IMR-90 (cell line): ENCODE results near the gene SS18L1. TPM values are rescaled to one million over a fixed set of nuclear protein-coding genes. Genes with fewer than 3 reads are reported as not detected.

Source experiments
- ATAC-seq: fragments of 200-7000 bp; cut with Tn5 transposase; 2 replicates; pipeline ENCODE4 v1.9.1; 2020; ENCODE audit warnings: low read depth, mild to moderate bottlenecking, moderate library complexity
- BruUV-seq: library from RNA; stranded (reverse); fragments of 400-500 nt; replicated peaks from 2 replicates; lab custom pipeline; 2021; lab: Mats Ljungman, UMichigan
- CTCF ChIA-PET: fragments of 300-600 bp; formaldehyde crosslinking; extraction: SDS; loops from one replicate; lab custom pipeline; 2021; ENCODE audit warnings: antibody characterized with exemption; lab: Yijun Ruan, JAX
- POLR2A ChIA-PET: fragments of 300-600 bp; sonication (Branson Sonifier 250); formaldehyde crosslinking; loops from one replicate; lab custom pipeline; 2022; ENCODE audit warnings: antibody characterized with exemption; ENCODE audit not compliant: unreplicated experiment; lab: Charles Lee
- DNase-seq: peaks from one replicate; pipeline ENCODE4 v3.0.0; 2013
- H2AFZ ChIP-seq: replicated peaks from 2 replicates; pipeline ENCODE3; 2013; ENCODE audit warnings: low read length, mild to moderate bottlenecking; ENCODE audit not compliant: poor library complexity
- H2AK5ac ChIP-seq: 2 replicates; pipeline ENCODE4 v1.6.1; 2013; ENCODE audit warnings: low read depth, low read length, inconsistent platforms
- H2AK9ac ChIP-seq: replicated peaks from 2 replicates; pipeline ENCODE3; 2013; ENCODE audit warnings: mild to moderate bottlenecking, low read depth, low read length, moderate library complexity; ENCODE audit not compliant: poor library complexity
- H2BK120ac ChIP-seq: 2 replicates; pipeline ENCODE4 v1.6.1; 2013; ENCODE audit warnings: low read depth, low read length, inconsistent platforms
- H2BK15ac ChIP-seq: 3 replicates; pipeline ENCODE4 v1.6.1; 2013; ENCODE audit warnings: low read depth, low read length, inconsistent platforms
- H2BK20ac ChIP-seq: 2 replicates; pipeline ENCODE4 v1.6.1; 2013; ENCODE audit warnings: low read depth, mild to moderate bottlenecking, inconsistent platforms, low read length, moderate library complexity
- H2BK5ac ChIP-seq: 2 replicates; pipeline ENCODE4 v1.6.1; 2013; ENCODE audit warnings: mild to moderate bottlenecking, low read depth, low read length, inconsistent platforms; ENCODE audit not compliant: poor library complexity, severe bottlenecking
- H3K14ac ChIP-seq: replicated peaks from 2 replicates; pipeline ENCODE4 v1.6.1; 2013; ENCODE audit warnings: low read depth, low read length, inconsistent platforms
- H3K18ac ChIP-seq: 2 replicates; pipeline ENCODE4 v1.6.1; 2013; ENCODE audit warnings: low read depth, low read length, control low read depth
- H3K23ac ChIP-seq: 2 replicates; pipeline ENCODE4 v1.6.1; 2013; ENCODE audit warnings: low read depth, low read length, inconsistent platforms
- H3K27ac ChIP-seq: 2 replicates; pipeline ENCODE4 v1.5.1; 2013; ENCODE audit warnings: mild to moderate bottlenecking, control low read depth, low read length; ENCODE audit not compliant: insufficient read depth
- H3K27me3 ChIP-seq: 2 replicates; pipeline ENCODE4 v1.6.1; 2013; ENCODE audit warnings: low read length; ENCODE audit not compliant: control insufficient read depth, insufficient read depth
- H3K36me3 ChIP-seq: 2 replicates; pipeline ENCODE4 v1.6.1; 2013; ENCODE audit warnings: low read length, mixed read lengths; ENCODE audit not compliant: control insufficient read depth, insufficient read depth
- H3K4ac ChIP-seq: 2 replicates; pipeline ENCODE4 v1.6.1; 2013; ENCODE audit warnings: low read depth, low read length, inconsistent platforms
- H3K4me1 ChIP-seq: 2 replicates; pipeline ENCODE4 v1.6.1; 2013; ENCODE audit warnings: low read length, mixed read lengths; ENCODE audit not compliant: control insufficient read depth, insufficient read depth
- H3K4me2 ChIP-seq: 2 replicates; pipeline ENCODE4 v1.6.1; 2013; ENCODE audit warnings: low read depth, mild to moderate bottlenecking, control low read depth, low read length, moderate library complexity
- H3K4me3 ChIP-seq: 2 replicates; pipeline ENCODE4 v1.5.1; 2013; ENCODE audit warnings: low read depth, mild to moderate bottlenecking, control low read depth, low read length, moderate library complexity; ENCODE audit not compliant: insufficient read depth
- H3K56ac ChIP-seq: 2 replicates; pipeline ENCODE4 v1.6.1; 2013; ENCODE audit warnings: low read length, inconsistent platforms; ENCODE audit not compliant: insufficient read depth; ENCODE audit errors: extremely low read depth
- H3K79me1 ChIP-seq, 2 experiments: 2 replicates each; pipeline ENCODE4 v1.6.1; 2013; ENCODE audit warnings: low read length in 2 of 2, inconsistent platforms in 1 of 2, low read depth in 1 of 2
- H3K9ac ChIP-seq: 2 replicates; pipeline ENCODE4 v1.6.1; 2013; ENCODE audit warnings: low read depth, low read length, control low read depth
- H3K9me1 ChIP-seq: 2 replicates; pipeline ENCODE4 v1.6.1; 2013; ENCODE audit warnings: low read length, inconsistent platforms; ENCODE audit not compliant: insufficient read depth
- H3K9me3 ChIP-seq: 2 replicates; pipeline ENCODE4 v1.6.1; 2013; ENCODE audit warnings: low read length; ENCODE audit not compliant: control insufficient read depth, insufficient read depth
- H4K20me1 ChIP-seq: 2 replicates; pipeline ENCODE4 v1.6.1; 2013; ENCODE audit warnings: low read length, inconsistent platforms; ENCODE audit not compliant: insufficient read depth
- H4K5ac ChIP-seq: 2 replicates; pipeline ENCODE4 v1.6.1; 2013; ENCODE audit warnings: mild to moderate bottlenecking, low read depth, low read length, control low read depth
- H4K8ac ChIP-seq, 2 experiments: 2 replicates each; pipeline ENCODE4 v1.6.1; 2013; ENCODE audit warnings: low read depth in 2 of 2, low read length in 2 of 2, control low read depth in 1 of 2, inconsistent platforms in 1 of 2
- H4K91ac ChIP-seq: 2 replicates; pipeline ENCODE4 v1.6.1; 2013; ENCODE audit warnings: low read depth, low read length, inconsistent platforms; ENCODE audit not compliant: insufficient read depth
- BHLHE40 ChIP-seq: fragments of 150-350 bp; IDR thresholded peaks from 2 replicates; pipeline ENCODE4 v1.6.1; 2016; ENCODE audit warnings: mild to moderate bottlenecking, low read depth, low read length
- CEBPB ChIP-seq: IDR thresholded peaks from 2 replicates; pipeline ENCODE4 v1.6.1; 2012; ENCODE audit warnings: low read depth, low read length, improper control_type of control experiment
- CHD1 ChIP-seq: IDR thresholded peaks from 2 replicates; pipeline ENCODE4 v1.6.1; 2012; ENCODE audit warnings: low read depth, low read length, improper control_type of control experiment
- FOS ChIP-seq: fragments of 150-350 bp; IDR thresholded peaks from 2 replicates; pipeline ENCODE4 v1.6.1; 2016; ENCODE audit warnings: low read depth, low read length
- MXI1 ChIP-seq: IDR thresholded peaks from 2 replicates; pipeline ENCODE4 v1.6.1; 2012; ENCODE audit warnings: low read depth, mild to moderate bottlenecking, low read length, moderate library complexity, borderline replicate concordance
- NFE2L2 ChIP-seq: fragments of 150-350 bp; IDR thresholded peaks from 2 replicates; pipeline ENCODE4 v1.6.1; 2016; ENCODE audit warnings: low read depth, mild to moderate bottlenecking, low read length
- POLR2A ChIP-seq: IDR thresholded peaks from 2 replicates; pipeline ENCODE4 v1.6.1; 2012; ENCODE audit warnings: mild to moderate bottlenecking, low read depth, low read length
- RAD21 ChIP-seq: IDR thresholded peaks from 2 replicates; pipeline ENCODE4 v1.6.1; 2012; ENCODE audit warnings: low read length, improper control_type of control experiment
- RCOR1 ChIP-seq: IDR thresholded peaks from 2 replicates; pipeline ENCODE4 v1.6.1; 2012; ENCODE audit warnings: mild to moderate bottlenecking, low read length, improper control_type of control experiment; ENCODE audit not compliant: insufficient replicate concordance
- RFX5 ChIP-seq: IDR thresholded peaks from 2 replicates; pipeline ENCODE4 v1.8.0; 2012; ENCODE audit warnings: low read depth, mild to moderate bottlenecking, low read length, moderate library complexity
- SMC3 ChIP-seq: fragments of 150-350 bp; IDR thresholded peaks from 2 replicates; pipeline ENCODE4 v1.6.1; 2016; ENCODE audit warnings: low read depth, mild to moderate bottlenecking, antibody characterized with exemption, low read length, moderate library complexity
- WGBS, 2 experiments: methylation state at CpG; one replicate each; pipeline versions ENCODE4 v1.1.5 to v1.1.7; 2013; ENCODE audit warnings: missing lambda C conversion rate in 2 of 2; ENCODE audit not compliant: insufficient read length in 1 of 2; ENCODE audit errors: extremely low coverage in 2 of 2; 5-methylcytosine and 5-hydroxymethylcytosine counted together
- dilution Hi-C: fragments of 300-500 bp; cut with HindIII; formaldehyde crosslinking; loops from one replicate; pipeline ENCODE4 v1.14.3; 2018; ENCODE audit warnings: low sequenced_read_pairs; ENCODE audit not compliant: unreplicated experiment
- in situ Hi-C: fragments of 300-500 bp; cut with MboI; formaldehyde crosslinking; loops from 3 replicates; pipeline ENCODE4 v1.14.3; 2019; ENCODE audit warnings: low sequenced_read_pairs, inconsistent platforms, mixed read lengths
- intact Hi-C: fragments of 100-400 bp; cut with micrococcal nuclease; formaldehyde crosslinking; loops from 2 replicates; pipeline ENCODE4 v1.10.0; 2022
- polyA plus RNA-seq, 3 experiments: library from polyadenylated mRNA; depleted of rRNA; stranded (reverse); fragments of >200 nt; gene quantifications; 2 replicates each; pipeline ENCODE4 v1.2.3, GENCODE V29; 2012; ENCODE audit warnings: low replicate concordance in 1 of 3
- total RNA-seq: library from RNA; depleted of rRNA; stranded (reverse); fragments of >200 nt; gene quantifications from 2 replicates; pipeline ENCODE4 v1.2.3, GENCODE V29; 2012
- TF ChIP-seq, protein P1 (sequence below): conservative IDR thresholded peaks from 2 replicates; pipeline ENCODE4 v1.5.1; 2012; ENCODE audit warnings: mild to moderate bottlenecking, low read depth, low read length, improper control_type of control experiment

Gene SS18L1
- total and polyA plus RNA-seq, 2 of the 4 experiments (the other 2 are of a cell fraction): 8.1 to 12.2 TPM

DNA sequence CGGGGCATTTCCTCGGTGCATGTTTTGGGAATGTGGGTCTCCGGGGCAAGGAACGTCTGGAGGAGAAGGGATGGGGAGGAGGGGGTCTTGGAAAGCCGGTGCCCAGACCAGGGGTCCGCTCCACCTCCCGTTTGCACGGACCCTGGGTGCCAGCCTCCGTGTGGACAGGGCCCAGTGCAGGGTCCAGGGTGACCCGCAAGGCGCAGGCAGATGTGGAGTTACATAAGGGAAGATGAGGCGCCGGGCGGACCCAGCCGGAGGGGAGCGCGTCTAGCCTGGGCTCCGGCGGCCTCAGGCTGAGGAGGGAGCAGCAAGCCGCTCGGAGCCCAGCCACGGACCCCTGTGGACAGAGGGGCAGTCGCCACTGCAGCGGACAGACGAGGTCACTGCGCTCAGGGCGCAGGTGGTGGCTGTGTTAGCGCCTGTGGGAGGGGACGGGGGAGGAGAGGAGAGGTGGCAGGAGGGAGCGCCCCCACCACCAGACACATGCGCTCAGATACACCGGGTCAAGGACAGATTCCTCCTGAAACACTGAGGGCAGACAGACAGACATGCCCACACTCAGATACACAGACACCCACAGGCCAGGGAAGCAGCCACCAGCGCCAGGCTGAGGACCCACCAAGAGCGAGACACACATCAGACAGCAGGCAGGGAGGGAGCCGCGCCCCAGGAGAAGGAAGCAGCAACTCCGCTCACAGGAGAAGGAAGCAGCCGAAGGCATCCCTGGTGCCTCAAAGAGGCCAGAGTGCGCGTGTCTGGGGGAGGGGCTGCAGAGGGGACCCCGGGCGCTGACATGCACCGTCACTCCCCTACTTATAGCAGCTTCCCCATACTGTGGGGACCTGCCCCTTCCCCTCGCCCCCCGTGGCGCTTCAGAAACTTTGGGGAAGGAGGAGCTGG is 77.3 kb downstream of the SS18L1 start (continued):
- TF ChIP-seq, protein P1, sequence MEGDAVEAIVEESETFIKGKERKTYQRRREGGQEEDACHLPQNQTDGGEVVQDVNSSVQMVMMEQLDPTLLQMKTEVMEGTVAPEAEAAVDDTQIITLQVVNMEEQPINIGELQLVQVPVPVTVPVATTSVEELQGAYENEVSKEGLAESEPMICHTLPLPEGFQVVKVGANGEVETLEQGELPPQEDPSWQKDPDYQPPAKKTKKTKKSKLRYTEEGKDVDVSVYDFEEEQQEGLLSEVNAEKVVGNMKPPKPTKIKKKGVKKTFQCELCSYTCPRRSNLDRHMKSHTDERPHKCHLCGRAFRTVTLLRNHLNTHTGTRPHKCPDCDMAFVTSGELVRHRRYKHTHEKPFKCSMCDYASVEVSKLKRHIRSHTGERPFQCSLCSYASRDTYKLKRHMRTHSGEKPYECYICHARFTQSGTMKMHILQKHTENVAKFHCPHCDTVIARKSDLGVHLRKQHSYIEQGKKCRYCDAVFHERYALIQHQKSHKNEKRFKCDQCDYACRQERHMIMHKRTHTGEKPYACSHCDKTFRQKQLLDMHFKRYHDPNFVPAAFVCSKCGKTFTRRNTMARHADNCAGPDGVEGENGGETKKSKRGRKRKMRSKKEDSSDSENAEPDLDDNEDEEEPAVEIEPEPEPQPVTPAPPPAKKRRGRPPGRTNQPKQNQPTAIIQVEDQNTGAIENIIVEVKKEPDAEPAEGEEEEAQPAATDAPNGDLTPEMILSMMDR: no peak

DNA sequence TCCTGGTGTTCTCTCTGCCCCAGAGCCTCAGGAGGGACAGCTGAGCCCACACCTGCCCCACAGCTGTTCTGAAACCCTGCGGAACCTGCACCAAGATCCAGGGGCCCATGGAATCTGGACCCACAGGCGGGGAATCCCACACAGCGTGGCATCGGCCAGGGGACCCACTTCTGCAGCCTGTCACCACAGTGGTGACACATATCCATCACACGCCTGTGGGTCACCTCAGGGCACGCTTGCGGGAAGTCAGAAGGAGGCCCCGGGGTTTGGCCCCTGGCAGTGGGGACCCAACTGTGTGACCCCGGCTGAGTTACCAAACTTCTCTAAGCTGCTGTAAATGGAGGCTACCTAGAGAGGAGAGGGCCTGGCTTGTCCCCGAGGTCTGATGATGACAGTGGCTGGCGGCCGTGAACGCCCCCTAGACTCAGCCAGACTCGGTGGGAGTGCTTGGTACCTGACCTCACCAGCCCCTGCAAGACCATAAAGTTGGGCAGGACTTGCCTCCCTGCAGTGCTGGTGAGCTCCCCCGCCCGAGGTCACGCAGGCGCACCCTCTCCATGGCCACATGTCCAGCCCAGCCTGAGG is 78.8 kb downstream of the SS18L1 start:
- intact Hi-C loops (no loop called here), dilution Hi-C loops (no loop called here), in situ Hi-C loops (no loop called here)
- no peak overlapping the region for H4K8ac ChIP-seq
- no peak overlapping the region for H2BK15ac ChIP-seq
- no peak overlapping the region for H3K14ac ChIP-seq
- H3K79me1 ChIP-seq: no peaks in the 10 kb centered on the region
- H3K56ac ChIP-seq: no peak overlapping the region
- no peak overlapping the region for H4K5ac ChIP-seq
- DNase-seq (no peak), ATAC-seq (no peak)
- H3K27me3 ChIP-seq: peaks cover 91% of the 10 kb centered on the region
- H3K4ac ChIP-seq: no peak overlapping the region
- no TSS peak for BruUV-seq
- H2AFZ ChIP-seq: no peak overlapping the region
- H2BK120ac ChIP-seq: no peak overlapping the region
- ChIA-PET POLR2A (no interaction called here), CTCF (no interaction called here)
- no peak overlapping the region for H2BK20ac ChIP-seq
- H3K36me3 ChIP-seq: no peaks in the 10 kb centered on the region
- H3K9me1 ChIP-seq: no peaks in the 10 kb centered on the region
- H3K23ac ChIP-seq: no peak overlapping the region
- 84% methylated on average over 7 of the region's 18 CpGs; no CpG with 5 or more reads in 1 of the 2 experiments for WGBS, 2 experiments
- peaks cover 12% of the 10 kb centered on the region for H4K20me1 ChIP-seq
- H3K4me1 ChIP-seq: no peaks in the 10 kb centered on the region
- no peak overlapping the region for H3K4me3 ChIP-seq
- no peak overlapping the region for H4K91ac ChIP-seq
- no peak overlapping the region for H2BK5ac ChIP-seq
- H3K9me3 ChIP-seq: no peaks in the 10 kb centered on the region
- H3K18ac ChIP-seq: no peak overlapping the region
- H2AK5ac ChIP-seq: no peak overlapping the region
- no peak overlapping the region for H3K9ac ChIP-seq
- no peak overlapping the region for H3K4me2 ChIP-seq
- no peak overlapping the region for H2AK9ac ChIP-seq
- H3K27ac ChIP-seq: no peak overlapping the region
- TF ChIP-seq BHLHE40: no peak
- no peak for TF ChIP-seq RCOR1
- TF ChIP-seq RAD21: no peak
- no peak for TF ChIP-seq MXI1
- TF ChIP-seq CHD1: no peak
- no peak for TF ChIP-seq POLR2A
- no peak for TF ChIP-seq NFE2L2
- TF ChIP-seq SMC3: no peak
- no peak for TF ChIP-seq CEBPB
- no peak for TF ChIP-seq FOS
- TF ChIP-seq RFX5: no peak
- TF ChIP-seq, protein P1: no peak
